ENCODE measurements around the gene RANGRF. TPM values are rescaled to one million over a fixed set of nuclear protein-coding genes. Genes with fewer than 3 reads are reported as not detected.
A peak's percentile ranks its signal among the peaks of the same experiment; 100 is the strongest.
"Not testable (repeated sequence)": the region's sequence is repeated elsewhere in the genome, so short reads cannot be mapped to it uniquely, and the experiment has no call there.

The RANGRF gene
- 12.7 TPM in 2 replicates for total RNA-seq (2014; rRNA removed; shearing (Covaris generic))

DNA sequence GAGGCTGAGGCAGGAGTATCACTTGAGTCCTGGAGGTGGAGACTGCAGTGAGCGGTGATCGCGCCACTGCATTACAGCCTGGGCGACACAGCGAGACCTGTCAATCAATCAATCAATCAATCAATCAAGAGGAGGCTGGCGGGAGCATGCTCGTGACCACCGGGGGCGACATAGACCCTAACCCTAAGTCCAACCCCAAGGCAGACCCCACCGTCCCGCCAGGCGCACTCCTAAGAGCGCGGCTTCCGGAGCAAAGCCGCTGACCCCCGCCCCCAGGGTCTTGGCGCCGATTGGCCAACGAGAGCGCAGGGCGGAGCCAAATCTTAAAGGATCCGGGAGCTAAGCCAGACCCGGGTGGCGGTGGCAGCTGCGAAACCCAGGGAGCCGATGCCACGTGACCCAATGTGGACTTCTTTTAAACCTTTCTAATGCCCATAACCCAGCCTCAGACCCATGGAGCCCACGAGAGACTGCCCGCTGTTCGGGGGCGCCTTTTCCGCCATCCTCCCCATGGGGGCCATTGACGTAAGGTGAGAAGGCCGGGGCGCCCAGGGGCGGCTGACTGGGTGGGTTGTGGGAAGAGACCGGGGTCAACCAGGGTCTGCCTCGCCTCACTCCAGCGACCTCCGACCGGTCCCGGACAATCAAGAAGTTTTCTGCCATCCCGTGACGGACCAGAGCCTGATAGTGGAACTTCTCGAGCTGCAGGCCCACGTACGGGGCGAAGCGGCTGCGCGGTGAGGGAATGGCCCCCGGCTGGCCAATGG is at the start of gene RANGRF:
TSS of gene RANGRF (plus strand) at position 335 of the 767 bp plus-strand sequence. CDS start at position 454, 119 bp downstream.
- Histone ChIP-seq H3K27me3 (ENCODE audit: control insufficient read depth, insufficient read depth, low read length) (no peaks in the 10 kb centered on the region), H3K36me3 (replicated peaks; ENCODE audit: control insufficient read depth, insufficient read depth, low read length) (no peaks in the 10 kb centered on the region), H3K4me3 (ENCODE audit: insufficient read depth, low read depth, low read length) (peak within 1 kb of the TSS; percentile 94)
- DNase-seq: peak; percentile 98

GRCh38 chr17:8243827-8244226 is 44.6 kb upstream of the RANGRF start:
- DNase-seq: no peak
- H3K27me3 ChIP-seq (ENCODE audit: control insufficient read depth, insufficient read depth, low read length): no peaks in the 10 kb centered on the region
- no peak overlapping the region for H3K4me3 ChIP-seq (ENCODE audit: insufficient read depth, low read depth, low read length)
- peaks cover 3% of the 10 kb centered on the region for H3K36me3 ChIP-seq (replicated peaks; ENCODE audit: control insufficient read depth, insufficient read depth, low read length)

DNA sequence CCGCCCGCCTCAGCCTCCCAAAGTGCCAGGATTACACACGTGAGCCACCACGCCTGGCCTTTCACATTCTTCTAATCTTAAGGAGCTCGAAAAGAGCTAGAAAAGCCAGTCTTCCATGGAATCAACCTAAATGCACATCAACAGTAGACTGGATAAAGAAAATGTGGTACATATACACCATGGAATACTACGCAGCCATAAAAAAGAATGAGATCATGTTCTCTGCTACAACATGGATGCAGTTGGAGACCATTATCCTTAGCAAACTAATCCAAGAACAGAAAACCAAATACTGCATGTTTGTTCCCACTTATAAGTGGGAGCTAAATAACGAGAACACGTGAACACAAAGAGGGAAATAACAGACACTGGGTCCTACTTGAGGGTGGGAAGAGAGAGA is 43.7 kb upstream of the RANGRF start:
- no peak for DNase-seq
- Histone ChIP-seq H3K4me3 (ENCODE audit: insufficient read depth, low read depth, low read length) (no peak overlapping the region), H3K36me3 (replicated peaks; ENCODE audit: control insufficient read depth, insufficient read depth, low read length) (peaks cover 3% of the 10 kb centered on the region), H3K27me3 (ENCODE audit: control insufficient read depth, insufficient read depth, low read length) (no peaks in the 10 kb centered on the region)

DNA sequence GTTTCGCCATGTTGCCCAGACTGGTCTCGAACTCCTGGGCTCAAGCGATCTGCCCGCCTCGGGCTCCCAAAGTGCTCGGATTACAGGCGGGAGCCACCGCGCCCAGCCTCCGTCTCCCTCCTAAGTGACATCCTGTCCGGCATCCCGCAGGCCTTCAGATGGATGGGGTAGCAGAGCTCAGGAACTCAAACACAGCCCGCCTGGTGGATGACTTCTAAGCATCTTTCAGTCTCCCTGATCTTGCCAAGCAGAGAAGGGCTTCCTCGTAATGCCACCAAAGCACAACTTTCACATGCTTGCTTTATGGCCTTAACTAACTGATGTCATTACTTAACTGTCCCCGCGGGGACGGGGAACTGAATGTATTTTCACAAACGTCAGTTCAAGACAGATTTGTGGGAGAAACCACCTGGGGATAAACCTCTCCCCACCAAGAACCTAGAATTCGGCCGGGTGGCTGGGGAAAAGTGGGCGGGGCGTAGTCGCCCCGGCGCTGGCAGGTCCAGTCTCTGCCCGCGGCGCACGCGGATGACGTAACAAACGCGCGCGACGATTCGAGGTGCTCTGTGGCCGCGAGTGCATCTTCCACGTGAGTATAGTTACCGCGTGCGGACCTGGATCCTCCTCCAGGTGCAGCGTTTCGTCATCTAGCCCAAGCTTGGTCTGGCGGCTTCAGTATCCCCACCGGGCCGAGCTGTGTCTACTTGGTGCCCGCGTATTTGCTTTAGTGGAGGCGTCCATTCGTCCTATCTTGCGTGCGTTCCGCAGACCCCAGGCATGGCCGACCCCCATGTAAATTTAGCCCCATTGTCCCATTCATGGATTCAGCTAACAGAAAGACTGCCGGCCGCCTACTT is 39.5 kb upstream of the RANGRF start, which contains the start of gene PFAS:
TSS of gene PFAS (plus strand) at position 539 of the 857 bp plus-strand sequence. CDS start 4,649 bp downstream, outside the sequence.
- Histone ChIP-seq H3K4me3 (ENCODE audit: insufficient read depth, low read depth, low read length) (peak within 1 kb of the TSS; percentile 81), H3K27me3 (ENCODE audit: control insufficient read depth, insufficient read depth, low read length) (no peaks in the 10 kb centered on the region), H3K36me3 (replicated peaks; ENCODE audit: control insufficient read depth, insufficient read depth, low read length) (peaks cover 3% of the 10 kb centered on the region)
- DNase-seq: peak; percentile 95

- peak overlapping the region; percentile 81 for H3K4me3 ChIP-seq (ENCODE audit: insufficient read depth, low read depth, low read length)
- no peaks in the 10 kb centered on the region for H3K27me3 ChIP-seq (ENCODE audit: control insufficient read depth, insufficient read depth, low read length)
- no peak for DNase-seq
- H3K36me3 ChIP-seq (replicated peaks; ENCODE audit: control insufficient read depth, insufficient read depth, low read length): peaks cover 8% of the 10 kb centered on the region
Observed at GRCh38 chr17:8249621-8250500, 38.6 kb upstream of the RANGRF start.

DNA sequence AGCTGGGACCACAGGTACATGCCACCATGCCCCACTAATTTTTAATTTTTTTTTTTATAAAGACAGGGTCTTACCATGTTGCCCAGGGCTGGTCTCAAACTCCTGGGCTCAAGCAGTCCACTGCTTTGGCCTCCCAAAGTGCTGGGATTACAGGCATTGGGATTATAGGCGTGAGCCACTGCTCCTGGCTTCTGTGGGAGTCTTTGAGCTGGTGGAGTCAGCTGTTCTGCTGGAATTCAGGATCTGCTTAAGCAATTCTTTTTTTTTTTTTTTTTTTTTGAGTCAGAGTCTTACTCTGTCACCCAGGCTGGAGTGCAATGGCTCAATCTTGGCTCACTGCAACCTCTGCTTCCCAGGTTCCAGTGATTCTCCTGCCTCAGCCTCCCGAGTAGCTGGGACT is 37.1 kb upstream of the RANGRF start:
- not testable (repeated sequence) for H3K27me3 ChIP-seq (ENCODE audit: control insufficient read depth, insufficient read depth, low read length); H3K4me3 ChIP-seq (ENCODE audit: insufficient read depth, low read depth, low read length); DNase-seq
- peaks cover 22% of the 10 kb centered on the region for H3K36me3 ChIP-seq (replicated peaks; ENCODE audit: control insufficient read depth, insufficient read depth, low read length)

GRCh38 chr17:8253801-8254200 is 34.7 kb upstream of the RANGRF start:
- H3K36me3 ChIP-seq (replicated peaks; ENCODE audit: control insufficient read depth, insufficient read depth, low read length): peaks cover 38% of the 10 kb centered on the region
- DNase-seq: no peak
- H3K27me3 ChIP-seq (ENCODE audit: control insufficient read depth, insufficient read depth, low read length): no peaks in the 10 kb centered on the region
- H3K4me3 ChIP-seq (ENCODE audit: insufficient read depth, low read depth, low read length): no peak overlapping the region

- Histone ChIP-seq H3K36me3 (replicated peaks; ENCODE audit: control insufficient read depth, insufficient read depth, low read length) (peaks cover 40% of the 10 kb centered on the region), H3K27me3 (ENCODE audit: control insufficient read depth, insufficient read depth, low read length) (no peaks in the 10 kb centered on the region), H3K4me3 (ENCODE audit: insufficient read depth, low read depth, low read length) (no peak overlapping the region)
- no peak for DNase-seq
Observed at GRCh38 chr17:8254881-8255280, 33.6 kb upstream of the RANGRF start.

DNA sequence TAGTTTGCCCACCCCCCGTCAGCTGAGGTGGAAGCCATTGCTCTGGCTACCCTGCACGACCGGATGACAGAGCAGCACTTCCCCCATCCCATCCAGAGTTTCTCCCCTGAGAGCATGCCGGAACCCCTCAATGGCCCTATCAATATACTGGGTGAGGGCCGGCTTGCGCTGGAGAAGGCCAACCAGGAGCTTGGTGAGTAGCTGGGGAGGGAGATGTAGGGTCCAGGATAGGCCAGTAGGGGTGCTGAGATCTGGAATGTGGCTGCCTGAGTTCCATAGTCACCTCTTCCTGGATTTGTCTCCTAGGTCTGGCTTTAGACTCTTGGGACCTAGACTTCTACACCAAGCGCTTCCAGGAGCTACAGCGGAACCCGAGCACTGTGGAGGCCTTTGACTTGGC is 33.0 kb upstream of the RANGRF start:
- H3K27me3 ChIP-seq (ENCODE audit: control insufficient read depth, insufficient read depth, low read length): no peaks in the 10 kb centered on the region
- peak; percentile 62 for DNase-seq
- H3K4me3 ChIP-seq (ENCODE audit: insufficient read depth, low read depth, low read length): no peak overlapping the region
- H3K36me3 ChIP-seq (replicated peaks; ENCODE audit: control insufficient read depth, insufficient read depth, low read length): peaks cover 40% of the 10 kb centered on the region

GRCh38 chr17:8256291-8256690 is 32.2 kb upstream of the RANGRF start:
- Histone ChIP-seq H3K4me3 (ENCODE audit: insufficient read depth, low read depth, low read length) (no peak overlapping the region), H3K27me3 (ENCODE audit: control insufficient read depth, insufficient read depth, low read length) (no peaks in the 10 kb centered on the region), H3K36me3 (replicated peaks; ENCODE audit: control insufficient read depth, insufficient read depth, low read length) (peaks cover 42% of the 10 kb centered on the region)
- DNase-seq: no peak

GRCh38 chr17:8256691-8257090 is 31.8 kb upstream of the RANGRF start:
- Histone ChIP-seq H3K4me3 (ENCODE audit: insufficient read depth, low read depth, low read length) (no peak overlapping the region), H3K36me3 (replicated peaks; ENCODE audit: control insufficient read depth, insufficient read depth, low read length) (peaks cover 44% of the 10 kb centered on the region), H3K27me3 (ENCODE audit: control insufficient read depth, insufficient read depth, low read length) (no peaks in the 10 kb centered on the region)
- DNase-seq: no peak

DNA sequence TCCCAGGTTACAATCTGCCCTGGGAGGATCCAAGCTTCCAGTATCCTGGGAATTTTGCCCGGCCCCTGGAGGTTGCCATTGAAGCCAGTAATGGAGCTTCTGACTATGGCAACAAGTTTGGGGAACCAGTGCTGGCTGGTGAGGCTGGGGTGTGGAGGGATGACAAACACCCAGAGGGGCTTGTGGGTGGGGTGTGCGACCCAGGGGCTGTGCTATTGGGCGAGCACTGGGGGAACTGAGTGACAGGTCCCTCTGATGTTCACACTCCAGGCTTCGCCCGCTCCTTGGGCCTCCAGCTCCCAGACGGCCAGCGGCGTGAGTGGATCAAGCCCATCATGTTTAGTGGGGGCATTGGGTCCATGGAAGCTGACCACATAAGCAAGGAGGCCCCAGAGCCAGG is 30.7 kb upstream of the RANGRF start:
- DNase-seq: no peak
- peaks cover 50% of the 10 kb centered on the region for H3K36me3 ChIP-seq (replicated peaks; ENCODE audit: control insufficient read depth, insufficient read depth, low read length)
- no peak overlapping the region for H3K4me3 ChIP-seq (ENCODE audit: insufficient read depth, low read depth, low read length)
- no peaks in the 10 kb centered on the region for H3K27me3 ChIP-seq (ENCODE audit: control insufficient read depth, insufficient read depth, low read length)

- Histone ChIP-seq H3K36me3 (replicated peaks; ENCODE audit: control insufficient read depth, insufficient read depth, low read length) (peaks cover 53% of the 10 kb centered on the region), H3K4me3 (ENCODE audit: insufficient read depth, low read depth, low read length) (no peak overlapping the region), H3K27me3 (ENCODE audit: control insufficient read depth, insufficient read depth, low read length) (no peaks in the 10 kb centered on the region)
- DNase-seq: no peak
Observed at GRCh38 chr17:8264320-8264719, 24.1 kb upstream of the RANGRF start.

GRCh38 chr17:8264836-8265542 is 23.5 kb upstream of the RANGRF start:
- Histone ChIP-seq H3K36me3 (replicated peaks; ENCODE audit: control insufficient read depth, insufficient read depth, low read length) (peaks cover 56% of the 10 kb centered on the region), H3K4me3 (ENCODE audit: insufficient read depth, low read depth, low read length) (no peak overlapping the region), H3K27me3 (ENCODE audit: control insufficient read depth, insufficient read depth, low read length) (no peaks in the 10 kb centered on the region)
- no peak for DNase-seq

Data from H7 (cell line).